H1 (cell line): ENCODE results near the gene ERG28. TPM values are rescaled to one million over a fixed set of nuclear protein-coding genes. Genes with fewer than 3 reads are reported as not detected.

Experiments
- BRCA1 ChIP-seq: IDR thresholded peaks from 2 replicates; pipeline ENCODE4 v1.6.1; 2012; ENCODE audit warnings: low read depth, low read length, improper control_type of control experiment
- CBX5 ChIP-seq: fragments of 300-800, 300-1000 bp; sonication (generic); IDR thresholded peaks from 2 replicates; pipeline ENCODE4 v1.7.1; 2016; ENCODE audit warnings: antibody characterized with exemption, low read length, low read depth
- EZH2 ChIP-seq: fragments of 200-600 bp; sonication (generic); IDR thresholded peaks from 2 replicates; pipeline ENCODE4 v1.7.1; 2012; ENCODE audit warnings: low read depth, mild to moderate bottlenecking, moderate library complexity, low read length, inconsistent platforms; ENCODE audit not compliant: severe bottlenecking
- GTF2F1 ChIP-seq: IDR thresholded peaks from 2 replicates; pipeline ENCODE4 v1.6.1; 2012; ENCODE audit warnings: low read depth, low read length, improper control_type of control experiment, borderline replicate concordance
- HDAC2 ChIP-seq, 2 experiments: fragments of 300-600 bp in 1 of 2; sonication (generic) in 1 of 2; IDR thresholded peaks; 2 replicates each; pipeline ENCODE4 v1.6.1; 2011 to 2012; ENCODE audit warnings: low read depth in 2 of 2, low read length in 2 of 2, mild to moderate bottlenecking in 2 of 2, moderate library complexity in 2 of 2, borderline replicate concordance in 1 of 2, inconsistent platforms in 1 of 2
- JUND ChIP-seq: IDR thresholded peaks from 2 replicates; pipeline ENCODE4 v1.6.1; 2011; ENCODE audit warnings: mild to moderate bottlenecking, improper control_type of control experiment, low read length
- RFX5 ChIP-seq: IDR thresholded peaks from 2 replicates; pipeline ENCODE4 v1.6.1; 2011; ENCODE audit warnings: low read depth, low read length, improper control_type of control experiment, borderline replicate concordance
- SIN3A ChIP-seq, 2 experiments: IDR thresholded peaks in 1 of 2; conservative IDR thresholded peaks in 1 of 2; 2 replicates each; pipeline ENCODE4 v1.6.1; 2011 to 2012; ENCODE audit warnings: low read length in 2 of 2, improper control_type of control experiment in 1 of 2, low read depth in 1 of 2, mild to moderate bottlenecking in 1 of 2
- SIRT6 ChIP-seq: IDR thresholded peaks from one replicate; pipeline ENCODE4 v1.7.1; 2012; ENCODE audit warnings: low read length, inconsistent platforms
- SP1 ChIP-seq: IDR thresholded peaks from 2 replicates; pipeline ENCODE4 v1.6.1; 2011; ENCODE audit warnings: low read depth, low read length
- SUZ12 ChIP-seq: fragments of 200-600 bp; sonication (generic); IDR thresholded peaks from 2 replicates; pipeline ENCODE4 v1.6.1; 2012; ENCODE audit warnings: mild to moderate bottlenecking, inconsistent platforms, low read length, moderate library complexity, mixed read lengths
- TBP ChIP-seq: IDR thresholded peaks from 2 replicates; pipeline ENCODE4 v1.6.1; 2011; ENCODE audit warnings: low read depth, low read length, improper control_type of control experiment
- polyA plus RNA-seq, 7 experiments: library from polyadenylated mRNA; depleted of rRNA in 3 of 7; stranded (reverse) in 5 of 7; unstranded in 2 of 7; fragments of >200 nt in 5 of 7; fragments of 200-250 nt in 2 of 7; gene quantifications; 1 replicate in 5 of 7; 2 replicates in 1 of 7; 4 replicates in 1 of 7; pipeline versions ENCODE4 v1.2.1 to v1.2.3, GENCODE V29; 2011 to 2013; ENCODE audit warnings: missing spikeins in 2 of 7, mixed read lengths in 2 of 7
- total RNA-seq: library from RNA; stranded (reverse); fragmentation: NEBNext Ultra II Directional; extraction: Animal tissue kit (Norgen Biotek cat#: 25700); gene quantifications from 2 replicates; pipeline ENCODE4 v1.2.1, GENCODE V29; 2021

The ERG28 gene
- total and polyA plus RNA-seq, 2 of the 8 experiments (the other 6 are each of a cell fraction or from before 2014, with no cell fraction given) = 32.6 to 56.7 TPM

DNA sequence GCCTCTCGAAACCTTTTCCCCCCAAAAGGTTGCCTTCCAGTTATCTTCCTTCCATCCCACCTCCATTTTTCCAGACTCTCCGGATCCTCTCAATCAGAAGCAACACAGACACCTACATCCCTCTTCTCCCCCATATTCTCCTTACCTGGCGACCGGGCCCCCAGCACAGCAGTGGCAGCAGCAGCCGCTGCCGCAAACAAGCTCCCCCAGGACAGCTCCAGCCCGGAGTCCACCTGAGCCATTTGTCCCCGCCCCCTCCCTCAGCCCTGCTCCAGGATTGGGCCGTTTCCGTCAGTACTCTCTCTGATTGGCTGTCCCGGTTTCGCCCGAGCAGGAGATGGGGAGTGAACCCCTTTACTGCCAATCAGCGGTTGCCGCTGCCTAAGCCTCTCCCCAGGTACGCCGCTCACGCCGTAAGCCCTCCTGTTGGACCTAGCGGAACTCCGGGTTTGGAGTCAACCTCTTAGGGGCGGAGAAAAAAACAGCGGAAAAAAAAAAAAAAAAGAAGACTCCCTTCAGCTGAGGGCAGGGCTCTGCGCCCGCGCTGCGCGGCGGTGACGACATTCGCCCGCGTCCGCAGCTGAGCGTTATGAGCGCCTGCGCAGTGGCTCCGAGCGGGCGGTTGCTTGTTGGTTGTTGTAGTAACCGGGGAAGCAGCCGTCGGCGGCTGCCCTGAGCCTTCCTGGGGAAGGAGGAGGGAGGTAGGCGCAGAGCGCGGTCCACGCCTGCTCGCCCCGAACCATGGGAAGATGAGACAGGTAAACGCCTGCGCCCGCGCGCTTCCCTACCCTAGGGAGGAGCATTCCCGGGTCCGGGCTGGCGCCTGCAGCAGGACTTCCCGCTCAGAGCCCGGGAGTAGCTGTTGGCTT is at the start of gene ERG28, which contains the start of gene TTLL5 (continued):
- TF ChIP-seq CBX5 (no peak), RFX5 (no peak), TBP (peak; percentile 65), GTF2F1 (no peak; the same call in 1 of the 2 replicates), EZH2 (no peak), SP1 (peak; percentile 97), HDAC2 (IDR thresholded peaks at IDR 0.05; ENCODE audit: borderline replicate concordance in 1 of 2, low read depth in 2 of 2, low read length in 2 of 2) (peak in 1 of 2 experiments; percentile 10; a peak in 2 of 4 replicates), SIN3A (conservative IDR thresholded peaks at IDR 0.05 in 1 of 2, IDR thresholded peaks at IDR 0.05 in 1 of 2; ENCODE audit: low read depth in 1 of 2, low read length in 2 of 2) (peak; percentile 78 to 89; a peak in 3 of 4 replicates), BRCA1 (no peak), SIRT6 (no peak), SUZ12 (no peak), JUND (no peak)
- TF ChIP-seq, all 59 proteins: peak for 24
